GM12878 (cell line): ENCODE results near the gene CSMD2. TPM values are rescaled to one million over a fixed set of nuclear protein-coding genes. Genes with fewer than 3 reads are reported as not detected.

Experiments
- ATAC-seq: fragments of 200-7000 bp; cut with Tn5 transposase; 3 replicates; pipeline ENCODE4 v1.9.1; 2020; ENCODE audit warnings: mild to moderate bottlenecking, moderate library complexity
- BruUV-seq: library from RNA; stranded (reverse); fragments of 400-500 nt; replicated peaks from 2 replicates; lab custom pipeline; 2021; lab: Mats Ljungman, UMichigan
- CTCF ChIA-PET: fragments of 300-600 bp; sonication (Branson Sonifier 250); formaldehyde crosslinking; extraction: SDS; loops from one replicate; lab custom pipeline; 2021; ENCODE audit warnings: inconsistent platforms; lab: Yijun Ruan, JAX
- POLR2A ChIA-PET: fragments of 350-600 bp; formaldehyde crosslinking; extraction: SDS; loops from one replicate; lab custom pipeline; 2021; ENCODE audit warnings: inconsistent platforms; lab: Charles Lee
- RAD21 ChIA-PET: fragments of 300-600 bp; sonication (Branson Sonifier 250); formaldehyde crosslinking; loops from one replicate; lab custom pipeline; 2023; ENCODE audit warnings: antibody characterized with exemption; ENCODE audit not compliant: unreplicated experiment; lab: Charles Lee
- SMC1A ChIA-PET: fragments of 300-600 bp; sonication (Branson Sonifier 250); formaldehyde crosslinking; loops from one replicate; lab custom pipeline; 2023; ENCODE audit not compliant: unreplicated experiment, uncharacterized antibody; lab: Charles Lee
- DNase-seq: peaks from one replicate; pipeline ENCODE4 v3.0.0-alpha.2; 2011; ENCODE audit warnings: low read depth, low spot score
- FAIRE-seq: peaks from 3 replicates; lab custom pipeline; 2011; peaks lifted over from hg19 to GRCh38; lab: Jason Lieb, UNC
- H2AFZ ChIP-seq: 2 replicates; pipeline ENCODE4 v1.6.0; 2011; ENCODE audit warnings: low read depth, low read length, control low read depth; ENCODE audit not compliant: control insufficient read depth
- H3K27ac ChIP-seq: 2 replicates; pipeline ENCODE4 v1.5.1; 2011; ENCODE audit warnings: control low read depth; ENCODE audit not compliant: control insufficient read depth, insufficient read depth
- H3K27me3 ChIP-seq, 2 experiments: replicated peaks in 1 of 2; 2 replicates each; pipeline versions ENCODE4 v1.6.0 to v1.6.1; 2011; ENCODE audit warnings: low read length in 1 of 2; ENCODE audit not compliant: control insufficient read depth in 2 of 2, insufficient read depth in 2 of 2
- H3K36me3 ChIP-seq, 2 experiments: 2 replicates each; pipeline ENCODE4 v1.5.1; 2011; ENCODE audit warnings: low read length in 1 of 2; ENCODE audit not compliant: control insufficient read depth in 2 of 2, insufficient read depth in 2 of 2
- H3K4me1 ChIP-seq: 2 replicates; pipeline ENCODE4 v1.6.1; 2011; ENCODE audit warnings: mild to moderate bottlenecking, low read length, moderate library complexity, mixed read lengths; ENCODE audit not compliant: control insufficient read depth, insufficient read depth
- H3K4me2 ChIP-seq: 2 replicates; pipeline ENCODE4 v1.6.0; 2011; ENCODE audit warnings: control low read depth; ENCODE audit not compliant: control insufficient read depth, insufficient read depth
- H3K4me3 ChIP-seq: fragments of 200-600 bp; sonication (generic); 2 replicates; pipeline ENCODE4 v1.5.1; 2016
- H3K79me2 ChIP-seq: 2 replicates; pipeline ENCODE4 v1.6.0; 2011; ENCODE audit warnings: low read length; ENCODE audit not compliant: control insufficient read depth, insufficient read depth
- H3K9ac ChIP-seq: 2 replicates; pipeline ENCODE4 v1.8.0; 2011; ENCODE audit warnings: low read length, control low read depth, mixed read lengths; ENCODE audit not compliant: control insufficient read depth, insufficient read depth
- H3K9me3 ChIP-seq: replicated peaks from 3 replicates; pipeline ENCODE4 v1.5.1; 2011; ENCODE audit warnings: mild to moderate bottlenecking, low read length; ENCODE audit not compliant: control insufficient read depth, insufficient read depth
- H4K20me1 ChIP-seq: 2 replicates; pipeline ENCODE4 v1.6.0; 2011; ENCODE audit not compliant: control insufficient read depth, insufficient read depth
- BCL11A ChIP-seq: IDR thresholded peaks from 2 replicates; pipeline ENCODE4 v1.6.1; 2011; ENCODE audit warnings: low read depth, low read length
- E4F1 ChIP-seq: fragments of 450-650 bp; IDR thresholded peaks from 2 replicates; pipeline ENCODE4 v1.6.1; 2018; ENCODE audit warnings: borderline replicate concordance, mild to moderate bottlenecking; ENCODE audit not compliant: partially characterized antibody
- EGR1 ChIP-seq, 2 experiments: IDR thresholded peaks; 1 replicate in 1 of 2; 2 replicates in 1 of 2; pipeline ENCODE4 v1.6.1; 2011 to 2012; ENCODE audit warnings: low read depth in 2 of 2, low read length in 2 of 2, borderline replicate concordance in 1 of 2, mild to moderate bottlenecking in 1 of 2, moderate library complexity in 1 of 2
- ELK1 ChIP-seq: IDR thresholded peaks from 2 replicates; pipeline ENCODE4 v1.6.1; 2012; ENCODE audit warnings: low read depth, low read length, improper control_type of control experiment
- HDGF ChIP-seq: fragments of 450-650 bp; IDR thresholded peaks from 2 replicates; pipeline ENCODE4 v1.6.1; 2016; ENCODE audit warnings: antibody characterized with exemption
- IKZF1 ChIP-seq: fragments of 450-650 bp; conservative IDR thresholded peaks from 2 replicates; pipeline ENCODE4 v1.6.1; 2017; ENCODE audit warnings: antibody characterized with exemption, mild to moderate bottlenecking
- IRF3 ChIP-seq: fragments of 450-650 bp; IDR thresholded peaks from 2 replicates; pipeline ENCODE4 v1.6.1; 2014; ENCODE audit warnings: mild to moderate bottlenecking
- JUNB ChIP-seq: IDR thresholded peaks from 2 replicates; pipeline ENCODE4 v1.6.1; 2016; ENCODE audit warnings: antibody characterized with exemption, mild to moderate bottlenecking
- JUND ChIP-seq: IDR thresholded peaks from 2 replicates; pipeline ENCODE4 v1.6.1; 2012; ENCODE audit warnings: low read depth, mild to moderate bottlenecking, low read length, improper control_type of control experiment, moderate library complexity
- KDM1A ChIP-seq: fragments of 200-600 bp; sonication (generic); IDR thresholded peaks from 2 replicates; pipeline ENCODE4 v1.6.1; 2016; ENCODE audit warnings: borderline replicate concordance
- MTA2 ChIP-seq: fragments of 450-650 bp; IDR thresholded peaks from 2 replicates; pipeline ENCODE4 v1.6.1; 2016; ENCODE audit warnings: low read depth, mild to moderate bottlenecking, moderate library complexity
- MTA3 ChIP-seq: IDR thresholded peaks from 2 replicates; pipeline ENCODE4 v1.6.1; 2012; ENCODE audit warnings: low read length, inconsistent platforms, borderline replicate concordance
- PAX5 ChIP-seq: IDR thresholded peaks from 2 replicates; pipeline ENCODE4 v1.6.1; 2011; ENCODE audit warnings: low read depth, low read length, borderline replicate concordance
- PKNOX1 ChIP-seq: fragments of 450-650 bp; IDR thresholded peaks from 2 replicates; pipeline ENCODE4 v1.6.1; 2016; ENCODE audit warnings: mild to moderate bottlenecking
- RFX5 ChIP-seq: IDR thresholded peaks from 2 replicates; pipeline ENCODE4 v1.6.1; 2011; ENCODE audit warnings: low read depth, low read length, improper control_type of control experiment
- SIX5 ChIP-seq: IDR thresholded peaks from 2 replicates; pipeline ENCODE4 v1.6.1; 2011; ENCODE audit warnings: mild to moderate bottlenecking, low read depth, low read length, moderate library complexity; ENCODE audit not compliant: severe bottlenecking
- SREBF2 ChIP-seq: IDR thresholded peaks from 2 replicates; pipeline ENCODE4 v1.6.1; 2012; ENCODE audit warnings: mild to moderate bottlenecking, low read length
- TCF7 ChIP-seq: IDR thresholded peaks from 2 replicates; pipeline ENCODE4 v1.6.1; 2014; ENCODE audit warnings: antibody characterized with exemption, borderline replicate concordance
- WRNIP1 ChIP-seq: IDR thresholded peaks from 2 replicates; pipeline ENCODE4 v1.6.1; 2011; ENCODE audit warnings: low read depth, low read length, improper control_type of control experiment, borderline replicate concordance
- WGBS: methylation state at CpG from one replicate; pipeline ENCODE4 v1.1.6; 2016; ENCODE audit warnings: low lambda C conversion rate; ENCODE audit not compliant: insufficient replicate concordance, insufficient coverage; ENCODE audit errors: missing lambda C conversion rate; 5-methylcytosine and 5-hydroxymethylcytosine counted together
- in situ Hi-C: fragments of 300-500 bp; cut with MboI; formaldehyde crosslinking; loops from 9 replicates; pipeline ENCODE4 v1.14.3; 2018; ENCODE audit warnings: mixed read lengths
- intact Hi-C: fragments of 100-400 bp; cut with micrococcal nuclease; formaldehyde crosslinking; loops from one replicate; pipeline ENCODE4 v1.14.2; 2022; ENCODE audit not compliant: unreplicated experiment
- polyA plus RNA-seq, 11 experiments: library from polyadenylated mRNA; depleted of rRNA in 4 of 11; unstranded in 6 of 11; stranded (reverse) in 5 of 11; fragments of >200 nt; fragmentation: Nextera tagmentation in 4 of 11; fragmentation: Illumina TruSeq in 1 of 11; extraction: Ambion mirVana in 4 of 11; extraction: Trizol in 1 of 11; gene quantifications; 1 replicate in 1 of 11; 2 replicates in 10 of 11; pipeline versions ENCODE4 v1.2.1 to v1.2.3, GENCODE V29; 2011 to 2016; ENCODE audit warnings: inconsistent platforms in 2 of 11, missing spikeins in 2 of 11, low read depth in 1 of 11
- total RNA-seq, 4 experiments: library from RNA; depleted of rRNA in 3 of 4; stranded (reverse); fragments of >200 nt in 3 of 4; fragmentation: Illumina TruSeq in 1 of 4; extraction: Trizol in 1 of 4; gene quantifications; 2 replicates each; pipeline versions ENCODE4 v1.2.1 to v1.2.3, GENCODE V29; 2013 to 2021

Gene CSMD2
- total and polyA plus RNA-seq, 10 of the 15 experiments (the other 5 are each of a cell fraction or from before 2014, with no cell fraction given), result under 0.01 TPM; not detected in 9

GRCh38 chr1:33971913-33972312 is 193.1 kb downstream of the CSMD2 start (continued):
- TF ChIP-seq IKZF1, result no peak
- TF ChIP-seq BCL11A, result no peak
- TF ChIP-seq WRNIP1, result no peak
- no peak for TF ChIP-seq HDGF
- no peak for TF ChIP-seq PAX5
- TF ChIP-seq SIX5, result no peak

- RAD21 ChIA-PET, result no interaction called here
- H4K20me1 ChIP-seq, result no peaks in the 10 kb centered on the region; the same call in 1 of the 2 replicates
- POLR2A ChIA-PET, result no interaction called here
- no peak overlapping the region for H3K27ac ChIP-seq
- SMC1A ChIA-PET, result no interaction called here
- CTCF ChIA-PET, result no interaction called here
- FAIRE-seq, result no peak
- no peaks in the 10 kb centered on the region for H3K4me1 ChIP-seq
- intact Hi-C loops, result no loop called here
- H3K9ac ChIP-seq, result no peak overlapping the region
- WGBS, result 22% methylated on average over 17 of the region's 17 CpGs
- ATAC-seq, result no peak
- no peaks in the 10 kb centered on the region for H3K36me3 ChIP-seq
- H3K4me2 ChIP-seq, result no peak overlapping the region
- H3K79me2 ChIP-seq, result no peaks in the 10 kb centered on the region
- no peaks in the 10 kb centered on the region; a peak in 1 of 4 replicates for H3K27me3 ChIP-seq
- DNase-seq, result no peak
- no peak overlapping the region for H3K4me3 ChIP-seq
- BruUV-seq, result no TSS peak
- no peak overlapping the region for H2AFZ ChIP-seq
- TF ChIP-seq TCF7 (no peak), MTA3 (no peak), RFX5 (no peak), SREBF2 (no peak), ELK1 (no peak), E4F1 (no peak), KDM1A (no peak), JUNB (no peak), IRF3 (no peak), EGR1 (IDR thresholded peaks at IDR 0.05; ENCODE audit: borderline replicate concordance in 1 of 2, low read depth in 2 of 2, low read length in 2 of 2) (no peak), JUND (no peak), MTA2 (no peak), PKNOX1 (no peak)
- H3K9me3 ChIP-seq, result no peaks in the 10 kb centered on the region
- in situ Hi-C loops, result no loop called here
Measured at GRCh38 chr1:33971018-33971710, 193.9 kb downstream of the CSMD2 start.
